ENCODE measurements around the gene EXT2.

DNA sequence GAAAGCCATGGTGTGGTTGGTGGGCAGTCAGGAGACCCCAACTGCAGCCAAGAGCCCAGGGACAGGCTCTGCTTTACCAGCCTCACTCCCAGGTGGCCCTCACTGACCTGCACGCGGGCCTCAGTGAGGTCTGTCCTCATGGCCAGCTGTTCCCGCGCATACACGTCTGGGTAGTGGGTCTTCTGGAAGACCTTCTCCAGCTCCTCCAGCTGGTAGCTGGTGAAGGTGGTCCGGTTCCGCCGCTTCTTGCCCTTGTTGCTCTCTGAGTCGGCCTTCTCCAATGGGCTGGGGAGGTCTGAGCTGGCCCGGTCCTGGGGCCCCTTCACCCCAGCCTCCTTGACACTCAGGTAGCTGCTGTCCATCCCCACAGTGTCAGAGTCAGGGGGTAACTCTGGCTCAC is 179.8 kb downstream of the EXT2 start:
- TF ChIP-seq NFRKB (IDR thresholded peaks at IDR 0.05) (no peak), FOXK2 (IDR thresholded peaks at IDR 0.05) (no peak), BHLHE40 (IDR thresholded peaks at IDR 0.05; ENCODE audit: borderline replicate concordance) (no peak), SP1 (IDR thresholded peaks at IDR 0.05) (no peak), LEF1 (IDR thresholded peaks at IDR 0.05; ENCODE audit: borderline replicate concordance) (no peak), FOXA1 (IDR thresholded peaks at IDR 0.05) (no peak)

All from HEK293T (cell line).